Hematopoietic multipotent progenitor cell treated with erythropoietin and hydrocortisone succinate and interleukin-3 and kit ligand, for 8 days (in vitro differentiated cells): Measurements from ENCODE around the gene CRYAA.
"Not testable (repeated sequence)": the region's sequence is repeated elsewhere in the genome, so short reads cannot be mapped to it uniquely, and the experiment has no call there.

Source experiments
- DNase-seq: peaks from one replicate; pipeline ENCODE4 v3.0.0-alpha.2; 2015

CRYAA gene

DNA sequence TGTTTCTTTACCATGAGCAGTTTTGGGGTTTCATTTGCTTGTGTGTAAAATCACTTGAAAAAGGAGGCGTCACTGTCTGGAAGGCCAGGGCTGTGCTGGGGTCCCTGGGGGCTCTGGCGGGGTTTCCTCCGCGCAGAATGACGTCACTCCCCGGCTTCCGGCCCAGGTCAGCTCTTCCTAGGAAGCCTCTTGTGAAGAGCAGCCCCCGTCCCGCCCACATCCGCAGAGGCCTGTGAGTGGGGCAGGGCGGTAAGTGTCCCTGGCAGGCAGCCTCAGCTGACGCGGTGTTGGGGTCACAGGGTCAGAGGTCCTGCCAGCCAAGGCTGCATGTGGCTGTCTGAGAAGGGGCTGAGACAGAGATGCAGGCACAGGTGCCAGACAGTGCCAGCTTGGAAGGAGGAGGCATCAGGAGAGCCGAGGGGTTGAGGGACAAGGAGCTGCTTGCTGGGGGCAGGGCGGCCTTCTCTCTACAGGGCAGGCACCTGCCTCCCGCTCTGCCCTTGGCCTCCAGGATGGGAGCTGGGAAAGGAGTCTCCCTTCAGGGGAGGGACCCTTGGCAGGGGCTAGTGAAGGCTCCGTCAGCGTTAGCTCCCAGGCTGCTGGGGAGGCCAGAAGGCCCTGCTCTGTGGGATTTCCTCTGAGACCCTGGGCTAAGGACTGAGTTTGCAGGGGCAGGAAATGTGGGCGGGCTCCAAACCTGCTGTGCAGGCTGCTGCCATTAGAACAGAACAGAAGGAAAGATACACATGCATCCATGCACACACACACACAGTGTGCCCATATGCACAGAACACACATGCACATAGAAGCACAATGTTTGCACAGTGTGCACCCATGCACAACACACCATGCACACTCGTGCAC is 8.5 kb downstream of the CRYAA start:
- DNase-seq = not testable (repeated sequence)

DNA sequence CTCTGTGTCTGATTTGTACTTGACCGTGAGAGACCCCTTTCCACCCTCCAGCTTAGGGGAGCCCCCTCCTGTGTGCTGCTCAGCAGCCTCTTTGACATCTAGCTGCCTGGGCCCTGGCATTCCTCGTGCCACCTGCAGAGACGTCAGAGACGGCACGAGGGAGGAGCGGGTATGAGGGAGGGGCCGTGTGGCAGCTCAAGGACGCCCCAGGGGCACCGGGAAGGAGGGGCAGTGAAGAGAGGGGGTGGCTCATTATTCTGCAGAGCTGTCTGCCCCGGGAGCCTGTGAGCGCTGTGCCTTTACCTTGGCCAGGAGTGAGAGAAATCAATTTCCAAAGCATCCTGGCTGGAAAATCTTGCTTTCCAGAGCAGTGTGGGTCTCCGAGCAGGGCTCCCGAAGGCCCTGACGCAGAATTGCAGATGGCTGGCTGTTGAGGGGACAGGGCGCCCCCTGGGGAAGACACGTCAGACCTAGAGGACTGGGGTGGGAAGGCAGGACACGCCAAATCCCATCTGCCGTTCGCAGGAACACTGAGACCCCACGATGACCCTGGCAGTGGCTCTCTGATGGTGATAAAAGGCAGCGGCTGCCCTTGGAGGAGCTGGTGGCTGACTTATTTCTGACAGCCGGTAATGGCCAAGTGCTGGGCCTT is 9.5 kb downstream of the CRYAA start:
- DNase-seq = not testable (repeated sequence)

DNA sequence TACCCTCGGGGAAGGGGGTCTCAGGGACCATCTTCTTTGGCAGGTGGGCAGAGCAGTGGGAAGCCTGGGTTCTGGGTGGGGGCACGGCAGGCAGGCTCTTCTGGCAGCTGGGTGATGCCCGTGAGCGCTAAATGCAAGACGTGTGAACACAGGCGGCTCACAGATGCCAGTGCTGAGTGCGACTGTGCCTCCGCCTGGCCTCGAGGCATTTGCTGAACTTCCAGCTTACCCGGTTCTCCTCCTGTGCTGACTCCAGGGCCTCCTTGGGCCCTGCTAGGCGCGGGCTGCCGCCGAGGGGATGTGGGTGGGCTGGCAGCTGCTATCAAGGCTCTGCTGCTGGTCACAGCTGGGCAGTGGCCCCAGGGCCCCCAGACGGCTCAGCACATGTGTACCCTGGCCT is 12.2 kb downstream of the CRYAA start:
- DNase-seq = not testable (repeated sequence)

DNA sequence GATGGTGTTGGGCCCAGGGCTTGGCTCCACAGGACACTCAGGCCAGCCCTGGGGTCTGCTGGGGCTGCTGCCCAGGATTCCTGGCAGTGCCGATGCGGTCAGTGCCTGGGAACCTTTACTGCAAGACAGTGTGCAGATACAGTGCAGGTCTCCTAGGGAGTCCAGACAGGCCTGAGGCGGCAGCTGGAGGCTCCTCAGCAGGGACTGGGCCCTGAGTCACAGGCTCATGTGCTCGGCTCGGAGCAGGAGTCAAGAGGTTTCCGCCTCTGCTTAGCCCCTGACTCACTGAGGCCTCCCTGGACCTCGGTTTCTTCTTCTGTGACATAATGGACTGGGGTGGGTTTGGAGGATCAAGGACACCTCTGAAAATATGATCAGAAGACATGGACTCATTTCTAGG is 18.5 kb downstream of the CRYAA start:
- DNase-seq = not testable (repeated sequence)

DNA sequence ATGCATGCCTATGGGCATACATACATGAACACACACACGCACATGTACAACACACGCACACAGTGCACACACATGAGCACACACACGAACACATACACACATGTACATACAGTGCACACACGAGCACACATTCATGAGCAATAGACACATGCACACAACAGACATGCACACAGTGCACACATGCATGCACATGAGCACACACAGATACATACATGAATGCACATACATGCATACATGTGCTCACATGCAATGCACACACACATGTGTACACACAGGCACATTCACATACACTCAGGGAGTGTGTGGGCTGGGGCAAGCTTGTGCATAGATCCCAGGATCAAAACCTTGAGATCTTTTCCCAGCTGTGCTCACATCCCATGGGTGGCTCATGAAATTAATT is 18.9 kb downstream of the CRYAA start:
- DNase-seq = no peak

DNA sequence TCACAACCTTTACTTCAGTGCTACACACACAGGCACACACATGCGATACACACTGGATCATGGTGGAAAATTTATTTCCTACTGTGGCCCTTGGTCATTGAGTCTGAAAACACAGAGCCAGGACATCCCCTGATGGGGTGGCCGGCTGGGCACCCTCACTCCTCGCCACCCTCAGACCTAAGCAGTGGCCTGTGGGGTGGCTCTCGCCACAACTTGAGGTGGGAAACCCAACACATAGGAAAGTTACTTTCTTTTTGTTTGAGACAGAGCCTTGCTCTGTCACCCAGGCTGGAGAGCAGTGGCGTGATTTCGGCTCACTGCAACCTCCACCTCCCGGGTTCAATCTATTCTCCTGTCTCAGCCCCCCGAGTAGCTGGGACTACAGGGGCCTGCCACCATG is 19.4 kb downstream of the CRYAA start:
- no peak for DNase-seq

DNA sequence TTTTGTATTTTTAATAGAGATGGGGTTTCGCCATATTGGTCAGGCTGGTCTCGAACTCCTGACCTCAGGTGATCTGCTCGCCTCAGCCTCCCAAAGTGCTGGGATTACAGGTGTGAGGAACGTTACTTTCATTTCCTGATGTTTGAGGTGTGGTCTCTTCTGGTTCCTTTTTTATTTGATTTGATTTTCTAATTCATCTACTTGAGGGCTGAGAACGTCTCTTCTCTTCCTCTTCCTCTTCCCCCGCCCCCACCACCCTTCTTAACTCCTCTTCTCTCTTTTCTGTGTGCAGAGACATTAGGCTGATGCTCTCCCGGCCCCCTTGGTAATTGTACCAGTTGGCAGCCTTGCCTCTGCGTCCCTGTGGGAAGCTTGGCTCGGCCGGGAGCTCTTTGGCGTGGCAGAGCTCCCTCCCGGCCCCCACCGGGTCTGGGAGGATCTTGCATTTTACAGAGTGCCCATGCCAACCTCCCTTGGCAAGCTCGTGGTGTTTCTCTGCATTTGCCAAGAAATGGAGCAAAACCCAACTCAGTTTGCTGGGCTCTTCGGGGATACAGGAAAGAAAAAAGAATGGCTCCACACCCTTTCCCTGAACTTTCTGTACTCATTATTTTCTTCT is 19.9 kb downstream of the CRYAA start:
- DNase-seq = no peak

DNA sequence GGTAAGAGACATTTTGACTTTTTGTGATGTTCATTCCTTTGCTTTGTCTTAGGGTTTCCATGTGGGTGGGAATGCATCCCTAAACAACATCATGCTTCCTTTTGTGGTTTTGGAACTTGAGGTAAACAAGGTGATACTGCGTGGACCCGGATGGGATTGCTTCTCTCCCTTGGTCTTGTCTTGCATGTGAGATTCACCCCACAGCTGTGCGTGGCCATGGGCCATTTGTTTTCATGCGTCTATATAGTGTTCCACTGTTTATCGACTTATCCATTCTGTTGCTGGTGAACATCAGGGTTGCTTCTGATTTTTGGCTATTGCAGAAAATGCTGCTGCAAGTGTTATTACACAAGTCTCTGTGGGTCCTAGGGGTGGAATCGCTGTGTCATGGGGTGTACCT is 21.1 kb downstream of the CRYAA start:
- DNase-seq = no peak

DNA sequence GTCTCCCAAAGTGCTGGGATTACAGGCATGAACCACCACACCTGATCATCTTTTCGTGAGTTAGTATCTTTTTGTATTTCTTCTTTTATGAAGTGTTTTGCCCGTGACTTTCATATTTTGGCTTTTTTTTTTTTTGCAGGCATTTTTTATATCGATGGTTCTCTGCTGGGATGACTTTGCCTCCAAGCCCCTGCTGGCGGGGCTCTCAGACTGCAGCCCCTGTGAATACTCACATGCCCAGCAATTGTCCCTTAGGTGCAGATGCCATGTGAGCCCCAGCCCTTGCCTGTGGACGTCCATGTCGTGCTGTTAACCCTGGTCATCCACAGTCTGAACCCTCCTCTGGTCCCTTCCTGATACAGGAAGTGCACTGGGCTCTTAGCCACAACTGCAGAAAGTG is 21.7 kb downstream of the CRYAA start:
- no peak for DNase-seq

DNA sequence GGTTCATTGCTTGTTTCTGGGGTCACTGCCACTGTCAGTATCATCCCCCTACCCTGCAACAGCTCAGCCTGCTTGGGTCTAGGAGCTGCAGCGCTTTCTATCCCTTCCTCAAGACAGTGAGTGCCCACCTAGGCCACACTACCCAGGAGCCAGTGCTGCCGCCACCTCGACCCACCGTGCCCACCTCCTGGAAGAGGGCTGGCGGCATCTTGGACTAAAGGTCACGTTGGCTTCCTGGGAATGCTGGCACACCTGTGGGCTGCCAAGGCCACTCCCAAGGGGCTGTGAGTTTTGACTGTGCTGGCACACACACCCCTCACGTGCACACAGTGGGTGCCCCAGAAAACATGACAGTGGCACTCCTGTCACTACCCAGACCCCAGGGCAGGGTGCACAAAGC is 22.1 kb downstream of the CRYAA start:
- no peak for DNase-seq

DNA sequence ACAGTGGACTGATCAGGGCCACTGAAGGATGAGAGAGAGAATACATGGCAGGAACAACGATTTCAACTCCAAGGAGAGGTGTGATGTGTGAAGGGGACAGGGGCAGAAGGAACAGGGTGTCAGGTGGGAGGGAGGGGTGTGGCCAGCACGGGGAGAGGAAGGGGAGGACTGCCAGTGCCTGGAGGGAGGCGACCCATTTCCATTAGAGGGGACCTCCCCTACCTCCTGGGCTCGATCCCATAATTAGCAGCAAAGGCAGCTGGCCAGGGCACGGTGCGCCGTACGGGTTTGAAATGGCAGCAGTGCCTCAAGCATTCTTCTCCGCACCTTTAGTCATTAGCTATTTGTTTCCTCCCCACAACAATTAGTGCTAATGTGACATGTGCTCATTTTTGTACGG is 22.7 kb downstream of the CRYAA start:
- no peak for DNase-seq

DNA sequence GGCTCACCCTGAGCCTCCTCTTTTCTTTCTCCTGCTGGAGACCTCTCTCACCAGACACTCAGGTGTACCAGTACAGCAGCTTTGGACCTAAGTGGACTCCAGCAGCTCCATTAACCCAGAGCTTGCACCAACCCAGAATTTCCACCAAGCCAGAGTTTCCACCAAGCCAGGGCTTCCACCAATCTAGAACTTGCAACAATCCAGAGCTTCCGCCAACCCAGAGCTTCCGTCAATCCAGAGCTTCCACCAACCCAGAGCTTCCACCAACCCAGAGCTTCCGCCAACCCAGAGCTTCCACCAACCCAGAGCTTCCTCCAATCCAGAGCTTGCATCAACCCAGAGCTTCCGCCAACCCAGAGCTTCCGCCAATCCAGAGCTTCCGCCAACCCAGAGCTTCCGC is 23.2 kb downstream of the CRYAA start:
- no peak for DNase-seq

DNA sequence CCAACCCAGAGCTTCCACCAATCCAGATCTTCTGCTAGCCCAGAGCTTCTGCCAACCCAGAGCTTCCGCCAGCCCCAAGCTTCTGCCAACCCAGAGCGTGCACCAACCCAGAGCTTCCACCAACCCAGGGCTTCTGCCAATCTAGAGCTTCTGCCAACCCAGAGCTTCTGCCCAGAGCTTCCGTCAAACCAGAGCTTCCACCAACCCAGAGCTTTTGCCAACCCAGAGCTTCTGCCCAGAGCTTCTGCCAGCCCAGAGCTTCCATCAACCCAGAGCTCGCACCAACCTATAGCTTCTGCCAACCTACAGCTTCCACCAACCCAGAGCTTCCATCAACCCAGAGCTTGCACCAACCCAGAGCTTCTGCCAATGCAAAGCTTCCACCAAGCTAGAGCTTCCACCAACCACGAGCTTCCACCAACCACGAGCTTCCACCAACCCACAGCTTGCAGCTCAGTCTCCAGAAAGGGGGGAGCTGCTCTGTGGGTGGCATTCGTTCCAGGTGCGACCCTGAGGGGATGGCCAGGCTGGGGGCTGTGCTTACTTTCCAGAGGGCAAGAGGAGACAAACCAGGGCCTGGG is 23.8 kb downstream of the CRYAA start:
- DNase-seq = no peak

DNA sequence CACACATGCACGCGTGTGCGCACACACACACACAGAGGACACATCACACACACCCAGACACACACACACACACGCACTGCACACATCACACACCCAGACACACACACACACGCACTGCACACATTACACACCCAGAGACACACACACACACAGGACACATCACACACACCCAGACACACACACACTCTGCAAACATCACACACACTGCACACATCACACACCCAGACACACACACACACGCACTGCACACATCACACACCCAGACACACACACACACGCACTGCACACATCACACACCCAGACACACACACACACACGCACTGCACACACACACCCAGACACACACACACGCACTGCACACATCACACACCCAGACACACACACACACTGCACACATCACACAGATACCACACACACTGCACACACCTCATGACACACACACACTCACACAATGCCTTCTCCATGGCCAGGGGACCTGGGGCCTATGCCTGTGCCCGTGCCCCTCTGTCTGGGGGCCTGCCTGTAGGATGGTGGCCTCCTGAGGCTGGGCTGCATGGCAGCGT is 24.4 kb downstream of the CRYAA start:
- DNase-seq = no peak

DNA sequence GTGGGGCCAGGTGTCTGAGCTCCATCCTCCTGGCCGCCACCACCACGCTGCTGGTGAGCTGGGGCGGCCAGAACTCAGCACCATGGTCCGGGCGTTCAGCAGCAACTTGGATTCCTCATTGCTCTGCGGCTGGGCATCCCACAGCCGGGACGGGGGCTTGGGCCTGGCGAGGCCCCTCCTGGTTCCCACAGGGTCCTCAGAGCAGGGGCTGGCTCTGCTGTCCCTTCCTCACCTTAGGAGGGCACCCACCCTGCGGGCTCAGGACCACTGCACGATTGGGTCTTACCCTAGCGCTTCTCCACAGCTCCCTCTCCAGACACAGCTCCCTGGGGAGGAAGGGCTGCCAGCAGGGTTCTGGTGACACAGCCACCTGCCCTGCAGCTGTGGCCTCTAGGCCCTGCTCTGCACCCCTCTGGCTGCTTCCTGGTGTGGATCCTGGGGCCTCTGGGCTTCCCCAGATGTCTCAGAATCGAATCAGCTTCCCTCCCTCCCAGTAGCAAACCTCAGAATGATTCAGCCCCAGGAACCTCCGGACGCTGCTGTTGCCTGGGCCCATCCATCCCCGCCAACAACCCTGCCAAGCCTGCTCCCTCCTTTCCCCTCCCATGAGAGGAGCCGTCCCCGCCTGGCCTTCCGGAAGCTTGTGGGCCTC is 25.0 kb downstream of the CRYAA start:
- DNase-seq = no peak

DNA sequence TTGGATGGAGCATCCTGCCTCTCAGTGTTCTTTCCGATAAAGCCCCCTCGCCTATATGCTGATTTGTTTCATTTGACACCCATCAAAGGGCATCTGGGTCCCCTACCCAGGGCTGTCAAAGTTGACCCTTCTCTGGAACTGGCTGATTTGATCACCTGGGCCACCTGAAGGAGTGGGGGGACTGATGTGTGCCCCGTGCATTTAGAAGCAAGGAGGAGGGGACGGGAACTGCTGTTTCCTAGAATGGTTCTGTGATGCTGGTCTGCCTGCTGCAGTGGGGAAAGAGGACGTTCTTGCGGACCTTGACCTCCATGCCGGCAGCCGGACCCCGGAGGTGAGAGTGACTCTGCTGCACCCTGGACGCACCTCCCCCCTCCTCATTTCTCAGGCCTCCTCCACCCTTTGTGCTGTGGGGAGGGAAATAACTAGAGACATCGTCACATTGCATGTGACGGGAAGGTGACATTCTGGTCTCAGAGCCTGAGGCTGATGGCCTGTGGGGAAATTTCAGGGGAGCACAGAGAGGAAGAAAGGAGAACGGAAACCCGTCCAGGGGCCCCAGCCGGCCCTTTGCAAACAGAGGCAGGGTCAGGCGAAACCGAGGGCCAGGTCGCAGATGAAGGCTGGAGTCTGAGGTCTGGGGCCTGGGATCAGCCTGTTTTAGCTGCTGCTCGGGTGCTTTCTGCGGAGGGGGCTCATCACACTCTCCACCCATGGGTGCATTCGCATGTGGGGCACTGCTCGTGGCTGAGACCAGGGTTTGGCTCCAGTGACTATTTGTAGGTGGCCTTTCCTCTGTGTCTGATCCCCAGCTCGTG is 25.7 kb downstream of the CRYAA start:
- no peak for DNase-seq

DNA sequence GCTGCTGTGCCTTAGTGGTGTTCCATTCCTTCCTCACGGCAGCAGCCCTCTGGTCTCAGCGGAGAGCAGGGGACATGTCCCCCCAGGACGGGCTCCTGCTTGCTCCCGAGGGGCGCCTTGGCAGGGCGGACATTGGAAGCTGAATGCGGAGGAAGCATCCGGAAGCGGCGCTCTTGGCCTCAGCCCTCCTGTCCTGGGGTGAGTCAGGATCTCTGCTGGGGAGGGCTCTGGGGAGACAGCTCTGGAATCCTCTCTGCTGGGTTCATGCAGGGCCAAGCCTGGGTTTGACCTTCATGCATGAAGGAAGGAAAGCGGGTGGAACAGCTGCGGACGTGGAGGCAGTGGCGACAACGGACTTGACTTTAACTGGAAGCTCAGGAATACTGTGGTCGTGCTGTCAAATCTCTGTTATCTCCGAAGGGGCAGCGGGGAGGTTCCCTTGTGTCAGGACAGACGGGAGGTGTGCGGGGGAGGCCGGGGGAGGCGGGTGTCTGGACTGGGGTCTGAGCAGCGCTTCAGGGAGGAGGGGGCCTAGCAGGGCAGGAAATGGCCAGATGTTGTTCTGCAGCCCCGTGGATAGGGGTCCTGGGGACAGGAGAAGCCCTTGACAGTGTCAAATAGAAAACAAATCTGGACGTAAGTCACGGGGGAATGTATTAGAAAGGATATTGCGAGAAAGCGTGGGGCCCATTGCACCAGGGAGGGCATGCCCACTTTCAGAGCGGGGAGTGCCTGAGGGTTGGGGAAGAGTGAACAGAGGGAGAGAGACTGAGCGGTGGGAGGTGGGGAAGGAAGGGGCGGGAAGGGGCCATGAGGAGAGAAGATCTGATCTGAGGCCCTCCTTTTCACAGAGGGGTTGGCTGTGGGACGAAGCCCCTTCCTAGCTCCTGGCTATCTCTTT is 26.6 kb downstream of the CRYAA start:
- DNase-seq = no peak

DNA sequence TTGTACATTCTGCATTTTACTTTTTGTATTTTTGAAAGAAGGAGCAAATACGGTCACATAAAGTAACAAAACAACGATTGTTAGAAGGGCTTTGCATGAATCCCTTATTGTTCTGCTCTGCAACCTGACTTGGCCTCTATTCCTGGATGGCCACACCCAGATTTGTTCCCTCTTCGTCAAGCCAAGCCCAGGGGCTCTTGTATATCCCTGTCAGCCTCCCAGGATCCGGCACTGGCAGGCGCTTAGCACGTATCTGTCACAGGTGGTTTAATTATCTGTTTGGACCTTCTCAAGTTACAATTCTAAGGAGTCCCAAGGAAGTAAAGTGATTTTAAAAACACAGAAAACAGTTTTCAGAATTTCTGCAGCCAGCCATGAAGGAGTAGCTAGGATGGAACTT is 28.0 kb downstream of the CRYAA start:
- no peak for DNase-seq

DNA sequence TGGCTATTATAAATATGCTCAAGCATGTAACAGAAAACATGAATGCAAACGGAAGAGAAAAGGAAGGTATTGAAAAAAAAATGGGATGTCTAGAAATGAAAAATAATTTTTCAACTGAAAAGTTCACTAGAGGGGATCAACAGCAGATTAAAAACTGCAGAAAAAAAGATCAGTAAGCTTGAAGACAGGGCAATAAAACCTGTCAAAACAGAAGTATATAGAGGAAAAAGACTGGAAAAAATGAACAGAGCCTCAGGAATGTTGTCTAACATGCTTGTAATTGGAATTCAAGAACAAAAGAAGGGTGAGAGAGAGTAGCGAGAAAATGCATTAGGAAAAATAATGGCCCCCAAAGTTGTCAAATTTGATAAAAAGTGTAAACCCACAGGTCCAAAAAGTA is 29.6 kb downstream of the CRYAA start:
- no peak for DNase-seq

DNA sequence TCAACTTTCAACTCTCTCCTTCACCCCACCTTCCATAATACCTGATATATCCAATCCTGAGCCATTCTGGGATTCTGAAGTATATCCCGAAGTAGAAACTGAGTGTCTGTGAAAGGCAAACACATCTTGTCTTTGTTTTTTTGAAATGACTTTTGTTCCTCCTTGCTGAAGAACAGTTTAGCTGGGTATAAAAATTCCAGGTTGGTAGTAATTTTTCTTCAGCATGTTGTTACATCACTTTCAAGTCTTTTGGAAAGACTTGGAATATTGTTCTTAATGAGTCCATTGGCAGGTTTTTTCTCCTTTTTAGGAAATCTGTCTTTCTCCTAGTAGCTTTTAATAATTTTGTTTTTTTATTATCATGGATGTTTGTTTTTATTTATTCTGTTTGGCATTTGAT is 32.7 kb downstream of the CRYAA start:
- DNase-seq = no peak

DNA sequence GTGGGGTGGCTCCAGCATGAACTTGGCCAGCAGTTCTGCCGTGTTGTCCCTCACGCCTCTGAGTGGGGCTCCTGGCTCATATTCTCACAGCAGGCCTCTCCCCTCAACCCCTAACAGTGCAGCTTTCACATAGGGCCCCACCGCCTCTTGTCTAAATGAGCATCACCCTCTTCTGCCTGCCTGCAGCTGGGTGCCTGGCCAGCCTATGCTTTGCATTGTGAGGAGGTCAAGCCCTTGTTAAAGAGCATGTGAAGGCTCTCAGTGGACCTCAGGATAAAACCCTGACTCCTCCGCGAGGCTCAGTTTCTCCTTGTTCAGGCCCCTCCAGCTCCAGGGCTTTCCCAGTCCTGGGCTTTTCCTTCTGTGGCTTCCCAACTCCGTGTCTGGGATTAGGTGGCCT is 34.8 kb downstream of the CRYAA start:
- no peak for DNase-seq
